Vagina (tissue), 2 donors: ENCODE measurements around the gene ENTHD1.

Source experiments
- POLR2A ChIP-seq, 2 donors: fragments of 450-650 bp; IDR thresholded peaks; one replicate each; pipeline ENCODE4 v1.6.1; 2017; ENCODE audit warnings: antibody characterized with exemption in 2 of 2, mild to moderate bottlenecking in 2 of 2, moderate library complexity in 2 of 2
- TF ChIP-seq, protein P1 (sequence below), 3 experiments: fragments of 450-650 bp in 2 of 3; fragments of 200-600 bp in 1 of 3; sonication (generic) in 1 of 3; IDR thresholded peaks; one replicate each; pipeline ENCODE4 v1.5.1; 2017 to 2019; ENCODE audit warnings: antibody characterized with exemption in 3 of 3, mild to moderate bottlenecking in 2 of 3, moderate library complexity in 2 of 3

DNA sequence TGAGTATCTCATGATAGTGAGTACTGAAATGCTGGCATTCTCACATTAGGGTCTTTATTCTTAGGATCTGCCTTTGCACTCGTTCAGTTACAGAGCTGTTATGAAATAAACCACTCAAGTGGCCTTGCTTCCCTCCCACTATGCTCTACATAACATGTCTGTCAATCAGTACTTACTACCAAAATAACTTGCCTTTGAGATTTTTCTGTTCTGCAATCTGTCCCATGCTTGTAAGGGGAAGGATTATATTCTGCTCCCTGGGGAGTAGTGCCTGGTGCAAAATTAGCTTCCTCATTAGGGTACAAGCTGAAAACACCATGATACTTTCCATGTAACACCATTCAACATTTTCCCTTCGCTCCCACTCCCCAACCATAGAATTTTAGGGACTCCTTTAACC lies 5.4 kb upstream of the ENTHD1 start:
- TF ChIP-seq, protein P1, sequence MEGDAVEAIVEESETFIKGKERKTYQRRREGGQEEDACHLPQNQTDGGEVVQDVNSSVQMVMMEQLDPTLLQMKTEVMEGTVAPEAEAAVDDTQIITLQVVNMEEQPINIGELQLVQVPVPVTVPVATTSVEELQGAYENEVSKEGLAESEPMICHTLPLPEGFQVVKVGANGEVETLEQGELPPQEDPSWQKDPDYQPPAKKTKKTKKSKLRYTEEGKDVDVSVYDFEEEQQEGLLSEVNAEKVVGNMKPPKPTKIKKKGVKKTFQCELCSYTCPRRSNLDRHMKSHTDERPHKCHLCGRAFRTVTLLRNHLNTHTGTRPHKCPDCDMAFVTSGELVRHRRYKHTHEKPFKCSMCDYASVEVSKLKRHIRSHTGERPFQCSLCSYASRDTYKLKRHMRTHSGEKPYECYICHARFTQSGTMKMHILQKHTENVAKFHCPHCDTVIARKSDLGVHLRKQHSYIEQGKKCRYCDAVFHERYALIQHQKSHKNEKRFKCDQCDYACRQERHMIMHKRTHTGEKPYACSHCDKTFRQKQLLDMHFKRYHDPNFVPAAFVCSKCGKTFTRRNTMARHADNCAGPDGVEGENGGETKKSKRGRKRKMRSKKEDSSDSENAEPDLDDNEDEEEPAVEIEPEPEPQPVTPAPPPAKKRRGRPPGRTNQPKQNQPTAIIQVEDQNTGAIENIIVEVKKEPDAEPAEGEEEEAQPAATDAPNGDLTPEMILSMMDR (IDR thresholded peaks at IDR 0.05), result no peak
- TF ChIP-seq POLR2A (IDR thresholded peaks at IDR 0.05), result no peak
